ENCODE measurements around the gene LHFPL6.
A peak's percentile ranks its signal among the peaks of the same experiment; 100 is the strongest.

LHFPL6 gene

DNA sequence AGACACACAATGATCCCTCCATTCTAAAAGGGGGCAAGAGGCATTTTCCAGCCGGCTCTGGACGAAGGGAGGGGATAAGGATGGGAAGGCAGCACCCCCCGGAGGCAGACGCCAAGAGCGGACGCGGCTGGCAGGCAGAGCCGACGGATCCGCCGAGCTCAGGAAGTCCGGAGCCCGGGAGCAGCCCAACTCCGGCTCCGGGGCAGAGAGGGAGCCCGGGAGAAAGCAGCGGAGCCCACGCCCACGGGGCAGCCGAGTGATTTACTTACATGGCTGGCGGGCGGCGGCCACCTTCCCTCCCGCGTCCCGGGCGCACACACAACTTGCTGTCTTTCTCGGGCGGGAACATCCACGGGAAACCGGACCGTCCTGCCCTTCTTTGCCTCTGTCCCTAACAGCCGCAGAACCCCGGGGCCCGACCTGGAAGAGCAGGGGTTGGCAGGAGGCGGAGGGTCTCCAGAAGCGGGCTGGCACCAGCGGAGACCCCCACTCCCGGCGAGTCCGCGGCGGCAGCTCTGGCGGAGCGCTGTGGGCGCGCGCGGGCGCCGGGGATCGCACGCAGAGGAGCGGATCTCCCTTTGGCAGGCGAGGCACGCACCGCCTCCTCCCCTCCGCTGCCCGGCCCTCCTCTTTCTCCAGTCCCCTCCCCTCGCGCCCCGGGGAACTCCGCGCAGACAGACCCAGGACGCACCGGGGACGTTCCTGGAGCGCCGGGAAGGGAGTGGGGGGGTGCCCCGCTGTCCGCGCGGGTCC is at the start of gene LHFPL6:
Gene LHFPL6 (minus strand): TSS at position 580 of the 753 bp plus-strand sequence.
- DNase-seq, result peak; percentile 33

DNA sequence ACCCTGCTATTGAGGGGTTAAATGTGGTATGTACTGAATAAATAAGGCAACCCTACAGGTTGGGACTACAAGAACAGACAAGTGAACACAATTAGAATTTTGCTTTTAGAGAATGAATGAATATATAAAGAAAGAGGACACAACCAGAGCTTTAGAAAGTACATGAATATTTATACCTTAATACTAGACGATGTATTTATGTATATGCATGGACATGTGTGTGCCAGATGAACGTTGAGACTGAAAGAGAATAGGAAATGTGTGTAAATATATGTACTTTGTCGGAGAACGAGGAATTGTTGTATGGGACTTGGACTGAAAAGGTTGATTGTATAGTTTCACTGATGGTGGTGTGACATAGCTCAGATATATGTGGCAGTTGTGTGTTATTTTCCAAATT is 43.1 kb upstream of the LHFPL6 start:
- no peak for DNase-seq

DNA sequence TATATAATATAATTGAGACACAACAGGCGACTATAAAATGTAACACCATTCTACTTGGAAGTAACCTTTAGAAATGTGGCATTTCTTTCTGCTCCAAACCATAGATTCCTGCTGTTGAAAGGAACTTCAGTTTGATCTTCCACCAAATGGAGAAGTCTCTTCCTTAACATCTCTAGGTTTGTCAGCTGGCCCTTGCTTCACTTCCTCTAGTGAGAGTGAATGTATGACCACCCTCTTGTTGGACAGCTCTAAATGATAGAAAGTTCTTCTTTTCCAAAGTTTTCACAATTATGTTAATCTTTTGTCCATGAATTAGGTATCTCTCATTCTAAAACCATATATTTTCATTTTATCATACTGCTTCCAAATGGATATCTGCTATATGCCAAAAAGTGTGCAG is 38.7 kb upstream of the LHFPL6 start:
- DNase-seq, result no peak

GRCh38 chr13:39637890-39638289 is 34.9 kb upstream of the LHFPL6 start:
- DNase-seq, result no peak

GRCh38 chr13:39635564-39635963 is 32.6 kb upstream of the LHFPL6 start:
- no peak for DNase-seq

DNA sequence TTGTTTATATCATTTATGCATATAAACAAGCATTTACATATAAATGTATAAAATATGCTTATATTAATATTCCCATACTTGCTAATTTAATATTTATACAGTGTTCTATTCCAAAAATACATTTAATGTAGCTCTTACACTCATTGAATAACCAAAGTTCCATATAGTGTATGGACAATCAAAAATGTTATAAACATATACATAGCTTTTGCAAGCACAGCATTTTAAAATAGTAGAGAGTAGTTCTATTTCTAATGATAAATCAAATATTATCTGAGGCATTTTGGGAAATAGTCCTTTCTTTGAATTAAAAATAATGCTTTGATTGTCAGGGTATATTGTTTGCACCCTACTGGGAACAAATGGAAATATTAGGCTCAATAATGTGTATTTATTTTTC is 30.0 kb upstream of the LHFPL6 start:
- DNase-seq, result no peak

GRCh38 chr13:39631307-39631706 is 28.3 kb upstream of the LHFPL6 start:
- no peak for DNase-seq

DNA sequence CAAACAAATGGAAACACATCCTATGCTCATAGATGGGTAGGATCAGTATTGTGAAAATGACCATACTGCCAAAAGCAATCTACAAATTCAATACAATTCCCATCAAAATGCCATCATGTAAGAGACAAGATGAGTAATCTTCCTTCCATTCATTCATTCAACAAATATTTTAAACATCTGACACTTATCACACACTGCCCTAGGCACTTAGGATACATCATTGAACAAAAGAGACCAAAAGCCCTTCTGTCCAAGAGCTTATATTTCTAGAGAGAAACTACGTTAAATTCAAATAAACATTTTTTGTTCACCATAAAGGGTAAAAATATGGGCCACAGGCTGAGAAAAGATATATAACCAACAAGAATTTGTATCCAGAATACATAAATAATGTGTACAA is 20.5 kb upstream of the LHFPL6 start:
- no peak for DNase-seq

- no peak for DNase-seq
Measured at GRCh38 chr13:39618561-39618960, 15.6 kb upstream of the LHFPL6 start.

- DNase-seq, result peak; percentile 55
Measured at GRCh38 chr13:39616087-39616694, 13.2 kb upstream of the LHFPL6 start.

DNA sequence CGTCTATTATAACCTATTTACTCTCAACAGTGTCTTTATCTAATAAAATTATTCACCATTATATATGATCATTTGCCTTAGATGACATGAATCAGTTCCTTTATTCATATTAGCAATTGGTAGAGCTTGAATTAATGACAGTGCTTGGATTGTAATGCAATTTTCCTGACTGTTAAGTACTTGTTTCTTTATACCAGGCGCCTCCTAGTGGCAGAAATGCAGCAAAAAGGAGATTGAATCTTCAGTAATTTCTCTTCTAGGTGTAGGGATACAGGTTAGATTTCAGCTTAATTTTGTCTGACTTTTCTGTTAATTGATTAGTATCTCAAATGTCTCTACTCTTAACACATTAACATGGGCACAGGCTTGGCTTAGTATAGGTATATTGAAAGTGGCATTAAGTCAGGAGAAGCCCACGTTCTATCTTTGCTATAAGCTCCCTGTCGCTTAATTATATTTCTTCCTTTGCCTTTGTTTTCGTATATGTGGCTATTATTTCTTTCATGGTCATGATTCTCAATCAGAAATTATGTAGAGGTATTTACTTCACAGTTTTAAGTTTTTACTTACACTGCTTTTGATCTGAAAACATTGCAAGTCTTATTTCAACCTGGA is 9.1 kb upstream of the LHFPL6 start:
- DNase-seq, result peak; percentile 60

- DNase-seq, result no peak
Measured at GRCh38 chr13:39607876-39608275, 4.9 kb upstream of the LHFPL6 start.

GRCh38 chr13:39605677-39606320 is 2.8 kb upstream of the LHFPL6 start:
- no peak for DNase-seq

- no peak for DNase-seq
Measured at GRCh38 chr13:39604756-39605155, 1.8 kb upstream of the LHFPL6 start.

DNA sequence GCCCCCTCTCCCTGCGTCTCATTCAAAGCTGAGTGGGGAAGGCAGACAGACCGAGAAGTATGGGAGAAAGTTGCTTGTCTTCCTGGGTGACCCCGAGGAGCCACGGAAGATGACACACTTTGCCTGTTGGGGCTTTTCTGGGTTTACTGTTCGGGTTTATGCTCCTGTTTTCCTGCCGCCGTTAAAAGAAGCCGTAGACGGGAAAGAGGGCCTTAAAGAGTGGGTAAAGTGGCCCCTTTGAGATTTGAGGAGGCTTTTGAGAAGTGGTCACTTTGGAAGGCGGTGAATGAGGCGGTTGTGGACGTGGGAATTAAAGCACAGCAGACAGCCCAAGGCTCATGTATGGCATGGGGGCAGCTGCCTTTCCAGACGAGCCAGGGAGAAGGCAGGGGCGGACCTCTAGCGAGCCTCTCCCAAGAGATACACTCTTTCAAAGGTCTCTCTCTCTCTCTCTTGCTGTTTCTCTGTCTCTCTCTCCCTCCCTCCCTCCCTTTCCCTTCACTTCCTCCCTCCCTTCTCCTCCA is 493 bp upstream of the LHFPL6 start:
- DNase-seq, result no peak

DNA sequence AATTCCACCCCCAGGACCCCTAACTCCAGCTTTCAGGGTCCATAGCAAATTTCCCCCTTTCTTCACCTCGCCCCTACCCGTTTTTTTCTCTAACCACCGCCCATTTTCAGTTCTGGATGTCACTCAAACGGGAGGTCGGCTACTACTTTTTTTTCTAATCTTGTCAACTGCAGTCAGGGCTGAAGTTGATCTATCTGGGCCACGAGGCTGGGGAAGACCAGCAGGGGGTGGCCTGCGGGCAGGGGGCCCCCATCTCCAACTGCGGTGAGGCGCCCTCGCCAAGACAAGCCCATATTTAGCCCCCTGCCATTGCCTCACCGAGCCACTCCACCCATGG is 748 bp downstream of the LHFPL6 start:
- DNase-seq, result no peak

- DNase-seq, result no peak
Measured at GRCh38 chr13:39601636-39602035, 1.4 kb downstream of the LHFPL6 start.

DNA sequence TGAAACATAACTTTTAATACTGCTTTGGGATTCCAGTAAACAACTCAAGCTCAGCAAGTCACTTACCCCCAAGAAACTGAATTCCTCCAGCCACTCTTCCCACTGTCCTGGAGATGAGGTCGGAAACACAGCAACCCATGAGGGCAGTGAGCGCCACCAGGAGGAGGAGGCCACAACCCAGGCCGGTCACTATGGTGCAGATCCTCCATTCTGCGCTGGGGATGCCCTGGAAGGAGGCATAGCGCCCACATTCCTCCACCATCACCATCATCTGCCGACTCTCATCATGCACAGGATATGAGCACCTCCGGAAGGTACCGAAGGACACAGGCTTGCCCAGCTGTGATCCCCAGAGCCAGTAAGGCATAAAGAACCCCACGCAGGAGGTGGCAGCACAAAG is 2.2 kb downstream of the LHFPL6 start:
- DNase-seq, result no peak

DNA sequence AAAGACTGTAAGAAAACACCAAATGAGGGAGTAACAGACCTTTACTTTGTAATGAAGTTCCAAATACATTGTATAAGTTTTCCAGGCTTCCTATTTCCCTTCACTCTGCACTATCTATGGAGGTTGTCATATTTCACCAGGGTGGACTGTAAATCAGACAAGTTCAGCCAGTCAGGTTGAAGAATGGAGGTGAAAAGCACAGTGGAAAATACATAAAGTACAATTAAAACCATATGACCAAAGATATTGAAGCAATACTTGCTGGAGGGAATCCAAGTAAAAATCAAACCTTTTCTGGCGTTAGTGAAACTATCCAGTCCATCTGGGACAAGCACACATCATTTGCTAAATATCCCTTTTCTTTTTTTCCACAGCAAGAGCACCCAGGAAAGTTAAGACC is 3.2 kb downstream of the LHFPL6 start:
- no peak for DNase-seq

- DNase-seq, result no peak
Measured at GRCh38 chr13:39599012-39599411, 4.0 kb downstream of the LHFPL6 start.

DNA sequence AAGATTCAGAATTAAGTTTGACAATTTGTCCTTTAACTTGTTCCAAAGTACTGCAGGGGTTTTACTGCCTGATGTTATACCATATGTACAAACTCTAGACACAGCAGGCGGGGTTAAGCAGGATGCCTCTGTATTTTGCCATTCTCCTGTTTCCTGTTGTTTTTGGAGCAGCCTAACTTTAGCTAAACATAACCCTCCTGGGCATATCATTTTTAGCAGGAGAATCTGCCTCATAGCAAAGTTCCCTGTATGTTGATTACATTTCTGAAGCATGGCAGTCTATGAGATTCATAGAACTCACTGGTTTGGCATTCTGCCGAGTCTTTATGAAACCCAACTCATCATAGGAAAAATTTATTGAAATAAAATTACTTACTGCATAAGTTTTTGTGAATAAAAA is 5.2 kb downstream of the LHFPL6 start:
- DNase-seq, result no peak

DNA sequence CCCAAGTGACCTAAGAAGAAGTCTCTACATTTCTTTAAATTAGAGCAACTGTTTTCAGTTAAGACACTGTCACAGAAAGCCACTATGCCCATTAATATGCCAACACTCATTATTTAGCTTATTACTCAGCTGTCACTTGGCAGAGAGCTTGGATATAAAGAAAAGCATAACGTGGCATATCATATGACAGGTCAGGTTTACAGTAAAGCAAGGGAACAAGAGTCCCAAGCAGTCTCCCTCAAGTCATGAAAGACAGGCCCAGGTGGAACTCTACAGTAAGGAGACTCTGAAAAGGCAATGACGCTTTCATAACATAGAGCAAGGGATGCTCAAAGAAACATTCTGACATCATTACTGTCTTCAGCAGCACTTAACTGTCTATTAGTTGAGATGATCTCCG is 6.3 kb downstream of the LHFPL6 start:
- DNase-seq, result no peak

- DNase-seq, result no peak
Measured at GRCh38 chr13:39596176-39596575, 6.8 kb downstream of the LHFPL6 start.

All from CD4-positive, alpha-beta T cell treated with Interleukin-21 for 1 hour (primary cell).